Uterus (tissue), 2 donors: ENCODE data around the gene CELF6.

Experiments used
- CTCF ChIP-seq, 4 experiments: fragments of 200-600 bp in 2 of 4; fragments of 450-650 bp in 2 of 4; sonication (generic) in 2 of 4; IDR thresholded peaks; one replicate each; pipeline ENCODE4 v1.5.1; 2016 to 2019; ENCODE audit warnings: antibody characterized with exemption in 4 of 4, mild to moderate bottlenecking in 2 of 4, moderate library complexity in 1 of 4
- POLR2A ChIP-seq, 2 donors: fragments of 450-650 bp; IDR thresholded peaks; one replicate each; pipeline ENCODE4 v1.6.1; 2016; ENCODE audit warnings: antibody characterized with exemption in 2 of 2, mild to moderate bottlenecking in 1 of 2, moderate library complexity in 1 of 2

DNA sequence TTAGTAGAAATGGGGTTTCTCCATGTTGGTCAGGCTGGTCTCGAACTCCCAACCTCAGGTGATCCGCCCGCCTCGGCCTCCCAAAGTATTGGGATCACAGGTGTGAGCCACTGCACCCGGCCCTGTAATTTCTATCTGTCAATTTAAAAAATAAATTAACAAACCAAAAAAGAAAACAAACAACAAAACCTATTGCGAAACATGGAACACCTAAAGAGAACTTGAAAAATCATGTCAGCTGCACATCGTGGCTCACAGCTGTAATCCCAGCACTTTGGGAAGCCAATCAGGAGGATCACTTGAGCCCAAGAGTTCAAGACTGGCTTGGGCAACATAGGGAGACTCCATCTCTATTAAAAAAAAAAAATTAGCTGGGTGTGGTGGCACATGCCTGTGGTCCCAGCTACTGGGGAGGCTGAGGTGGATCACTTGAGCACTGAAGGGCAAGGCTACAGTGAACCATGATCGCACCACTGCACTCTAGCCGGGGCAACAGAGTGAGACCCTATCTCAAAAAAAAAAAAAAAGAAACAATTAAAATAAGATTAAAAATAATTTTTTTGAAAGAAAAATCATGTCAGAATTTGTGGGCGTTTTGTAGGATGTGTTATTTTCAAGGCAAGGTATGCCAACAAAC, 67.2 kb downstream of the CELF6 start:
- TF ChIP-seq CTCF (IDR thresholded peaks at IDR 0.05) (no peak), POLR2A (IDR thresholded peaks at IDR 0.05) (no peak)
